WTC11 (cell line): ENCODE data around the gene STARD13. TPM values are rescaled to one million over a fixed set of nuclear protein-coding genes. Genes with fewer than 3 reads are reported as not detected.

Source experiments
- ATAC-seq: fragments of 200-7000 bp; cut with Tn5 transposase; 2 replicates; pipeline ENCODE4 v1.10.0; 2021; ENCODE audit warnings: mild to moderate bottlenecking, moderate library complexity
- CTCF ChIA-PET: fragments of 300-600 bp; sonication (Branson Sonifier 250); formaldehyde crosslinking; loops from one replicate; lab custom pipeline; 2021; ENCODE audit warnings: antibody characterized with exemption; lab: Charles Lee
- POLR2A ChIA-PET: fragments of 350-600 bp; sonication (Branson Sonifier 250); formaldehyde crosslinking; loops from one replicate; lab custom pipeline; 2021; ENCODE audit warnings: antibody characterized with exemption; lab: Charles Lee
- DNase-seq: peaks from one replicate; pipeline ENCODE4 v3.0.0; 2021; ENCODE audit warnings: low spot score
- H3K27ac Mint-ChIP-seq: 2 replicates; pipeline ENCODE4 v1.8.0; 2021; ENCODE audit warnings: mixed read lengths
- H3K27me3 Mint-ChIP-seq: 2 replicates; pipeline ENCODE4 v1.8.0; 2021; ENCODE audit warnings: low read depth, mild to moderate bottlenecking, moderate library complexity, mixed read lengths
- H3K36me3 Mint-ChIP-seq: 2 replicates; pipeline ENCODE4 v1.8.0; 2021; ENCODE audit warnings: mixed read lengths
- H3K4me1 Mint-ChIP-seq: 2 replicates; pipeline ENCODE4 v1.8.0; 2022; ENCODE audit warnings: mixed read lengths
- H3K4me3 Mint-ChIP-seq: 2 replicates; pipeline ENCODE4 v1.8.0; 2021; ENCODE audit warnings: mild to moderate bottlenecking, moderate library complexity, mixed read lengths
- H3K9me3 Mint-ChIP-seq: 2 replicates; pipeline ENCODE4 v1.8.0; 2021; ENCODE audit warnings: mixed read lengths
- AR ChIP-seq: fragments of 250-450 bp; sonication (Bioruptor Pico); IDR thresholded peaks from 2 replicates; pipeline ENCODE4 v1.9.0; 2021; ENCODE audit warnings: mild to moderate bottlenecking
- ATF1 ChIP-seq: sonication (generic); formaldehyde crosslinking; IDR thresholded peaks from 2 replicates; pipeline ENCODE4 v1.8.1; 2023; ENCODE audit warnings: mild to moderate bottlenecking, moderate library complexity, missing genetic modification reagents
- ATF3 ChIP-seq: sonication (generic); formaldehyde crosslinking; conservative IDR thresholded peaks from 2 replicates; pipeline ENCODE4 v1.8.1; 2022; ENCODE audit warnings: mild to moderate bottlenecking, missing genetic modification reagents
- ATF6 ChIP-seq: sonication (generic); formaldehyde crosslinking; IDR thresholded peaks from 2 replicates; pipeline ENCODE4 v1.8.1; 2023; ENCODE audit warnings: mild to moderate bottlenecking, missing genetic modification reagents
- CBFB ChIP-seq: sonication (generic); formaldehyde crosslinking; IDR thresholded peaks from 2 replicates; pipeline ENCODE4 v1.8.1; 2022; ENCODE audit warnings: mild to moderate bottlenecking, low read depth, missing genetic modification reagents
- E2F4 ChIP-seq: sonication (generic); formaldehyde crosslinking; IDR thresholded peaks from 2 replicates; pipeline ENCODE4 v1.8.1; 2022; ENCODE audit warnings: low read depth, mild to moderate bottlenecking, moderate library complexity, missing genetic modification reagents, borderline replicate concordance
- EMX1 ChIP-seq: fragments of 250-450 bp; sonication (Bioruptor Pico); IDR thresholded peaks from 2 replicates; pipeline ENCODE4 v1.8.0; 2021; ENCODE audit warnings: mild to moderate bottlenecking
- FOXP1 ChIP-seq: sonication (generic); formaldehyde crosslinking; IDR thresholded peaks from 2 replicates; pipeline ENCODE4 v1.8.0; 2022; ENCODE audit warnings: missing genetic modification reagents, mild to moderate bottlenecking, moderate library complexity, borderline replicate concordance
- GABPB1 ChIP-seq: sonication (generic); formaldehyde crosslinking; IDR thresholded peaks from 2 replicates; pipeline ENCODE4 v1.8.1; 2023; ENCODE audit warnings: mild to moderate bottlenecking, missing genetic modification reagents
- GRHL2 ChIP-seq: fragments of 250-450 bp; sonication (Bioruptor Pico); IDR thresholded peaks from 2 replicates; pipeline ENCODE4 v1.8.0; 2022; ENCODE audit warnings: mild to moderate bottlenecking, moderate library complexity; ENCODE audit not compliant: insufficient replicate concordance, severe bottlenecking
- NFATC4 ChIP-seq: fragments of 250-450 bp; sonication (Bioruptor Pico); IDR thresholded peaks from 2 replicates; pipeline ENCODE4 v1.9.0; 2021; ENCODE audit warnings: mild to moderate bottlenecking
- SOX15 ChIP-seq: fragments of 250-450 bp; sonication (Bioruptor Pico); IDR thresholded peaks from 2 replicates; pipeline ENCODE4 v1.9.0; 2021; ENCODE audit warnings: mild to moderate bottlenecking
- USF2 ChIP-seq: sonication (generic); formaldehyde crosslinking; IDR thresholded peaks from 2 replicates; pipeline ENCODE4 v1.8.1; 2023; ENCODE audit warnings: mild to moderate bottlenecking, missing genetic modification reagents, moderate library complexity
- ZNF219 ChIP-seq: sonication (generic); formaldehyde crosslinking; IDR thresholded peaks from 2 replicates; pipeline ENCODE4 v1.8.0; 2023; ENCODE audit warnings: missing genetic modification reagents, mild to moderate bottlenecking, borderline replicate concordance
- ZNF281 ChIP-seq: sonication (generic); formaldehyde crosslinking; IDR thresholded peaks from 2 replicates; pipeline ENCODE4 v1.8.0; 2023; ENCODE audit warnings: mild to moderate bottlenecking, missing genetic modification reagents
- ZNF317 ChIP-seq: sonication (generic); formaldehyde crosslinking; IDR thresholded peaks from 2 replicates; pipeline ENCODE4 v1.8.1; 2023; ENCODE audit warnings: low read depth, mild to moderate bottlenecking, moderate library complexity, missing genetic modification reagents, borderline replicate concordance
- ZNF396 ChIP-seq: fragments of 250-450 bp; sonication (Bioruptor Pico); IDR thresholded peaks from 2 replicates; pipeline ENCODE4 v1.8.0; 2021; ENCODE audit warnings: mild to moderate bottlenecking, moderate library complexity, borderline replicate concordance
- ZNF423 ChIP-seq: fragments of 250-450 bp; sonication (Bioruptor Pico); IDR thresholded peaks from 2 replicates; pipeline ENCODE4 v2.1.2; 2022; ENCODE audit warnings: mild to moderate bottlenecking, moderate library complexity
- ZNF532 ChIP-seq: fragments of 250-450 bp; sonication (Bioruptor Pico); IDR thresholded peaks from 2 replicates; pipeline ENCODE4 v1.9.0; 2021; ENCODE audit warnings: mild to moderate bottlenecking, borderline replicate concordance
- total RNA-seq: library from RNA; stranded (reverse); gene quantifications from 3 replicates; pipeline ENCODE4 v1.2.3, GENCODE V29; 2021

STARD13 gene
- total RNA-seq, 1 experiment from 2014 or later: 4.4 TPM

GRCh38 chr13:33174931-33175330 lies 110.6 kb downstream of the STARD13 start:
- Mint-ChIP-seq H3K36me3 (no peaks in the 10 kb centered on the region), H3K4me3 (no peak overlapping the region), H3K4me1 (peaks cover 6% of the 10 kb centered on the region), H3K27me3 (peaks cover 38% of the 10 kb centered on the region), H3K27ac (no peak overlapping the region), H3K9me3 (no peaks in the 10 kb centered on the region)
- DNase-seq (no peak), ATAC-seq (no peak)
- TF ChIP-seq CBFB (CRISPR knock-in tag): no peak
- ChIA-PET CTCF (interaction anchor here (0.5 kb wide), 1 partner anchor 52 kb away, joined by 8 read pairs; no protein-coding TSS in a partner anchor), POLR2A (no interaction called here)

GRCh38 chr13:33174491-33174890 lies 111.1 kb downstream of the STARD13 start:
- ChIA-PET CTCF (interaction anchor here (0.5 kb wide), 2 partner anchors 52 to 277 kb away, joined by 3 to 8 read pairs; no protein-coding TSS in a partner anchor), POLR2A (no interaction called here)
- TF ChIP-seq ZNF423: no peak
- TF ChIP-seq AR (CRISPR knock-in tag): no peak
- no peak for TF ChIP-seq GABPB1 (CRISPR knock-in tag)
- TF ChIP-seq NFATC4 (CRISPR knock-in tag): no peak
- TF ChIP-seq E2F4: no peak
- TF ChIP-seq GRHL2: no peak
- no peak for TF ChIP-seq ATF3
- TF ChIP-seq ZNF219 (CRISPR knock-in tag): no peak
- no peak for TF ChIP-seq EMX1
- TF ChIP-seq ZNF396 (CRISPR knock-in tag): no peak
- TF ChIP-seq ZNF281 (CRISPR knock-in tag): no peak
- no peak for TF ChIP-seq USF2 (CRISPR knock-in tag)
- no peak for TF ChIP-seq ZNF317 (CRISPR knock-in tag)
- TF ChIP-seq ZNF532 (CRISPR knock-in tag): no peak
- no peak for TF ChIP-seq ATF1 (CRISPR knock-in tag)
- no peak for TF ChIP-seq ATF6 (CRISPR knock-in tag)
- TF ChIP-seq FOXP1 (CRISPR knock-in tag): no peak
- TF ChIP-seq SOX15: no peak
- H3K4me1 Mint-ChIP-seq: peaks cover 2% of the 10 kb centered on the region
- H3K27ac Mint-ChIP-seq: no peak overlapping the region
- H3K27me3 Mint-ChIP-seq: peaks cover 33% of the 10 kb centered on the region
- DNase-seq (no peak), ATAC-seq (no peak)
- peaks cover 2% of the 10 kb centered on the region; the same call in 1 of the 2 replicates for H3K36me3 Mint-ChIP-seq
- peaks cover 3% of the 10 kb centered on the region for H3K9me3 Mint-ChIP-seq
- no peak overlapping the region for H3K4me3 Mint-ChIP-seq
